ENCODE results near the gene DERL3. TPM values are rescaled to one million over a fixed set of nuclear protein-coding genes. Genes with fewer than 3 reads are reported as not detected.

DERL3 gene
- total and polyA plus RNA-seq, 2 of the 13 experiments (the other 11 are each of a cell fraction or from before 2014, with no cell fraction given) = not detected

DNA sequence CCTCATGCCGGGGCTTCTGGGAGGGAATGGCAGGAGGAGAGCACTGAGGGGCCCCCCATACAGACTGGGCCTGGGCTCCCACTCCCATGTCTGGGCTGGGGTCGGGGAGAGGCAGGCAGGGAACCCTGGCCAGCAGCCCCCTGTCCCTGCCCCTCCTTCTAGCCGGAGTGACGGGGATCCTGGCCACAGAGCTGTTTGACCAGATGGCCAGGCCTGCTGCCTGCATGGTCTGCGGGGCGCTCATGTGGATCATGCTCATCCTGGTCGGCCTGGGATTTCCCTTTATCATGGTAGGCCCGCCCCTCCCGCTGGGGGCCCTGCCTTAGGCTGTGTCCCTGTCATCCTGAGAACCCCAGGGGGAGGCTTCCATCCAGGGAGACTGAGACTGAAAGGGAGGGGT, 45.3 kb upstream of the DERL3 start:
- no peak overlapping the region for H2AFZ ChIP-seq (ENCODE audit: low read length)
- ChIA-PET POLR2A (interaction anchor here (1.3 kb wide), 2 partner anchors 10 to 27 kb away, joined by 4 to 7 read pairs; partner anchors contain the start of genes MIF and SLC2A11), CTCF (ENCODE audit: low intra/inter-chr PET ratio, low total read pairs) (no interaction called here)
- in situ Hi-C loops (cut with HindIII; ENCODE audit: extremely low pct_ligation_motif_present, low pct_unique_long_range_greater_than_20kb) = no loop called here
- intact Hi-C loops (cut with micrococcal nuclease; ENCODE audit: unreplicated experiment) = no loop called here
- H3K27me3 ChIP-seq (ENCODE audit: control insufficient read depth in 1 of 2, insufficient read depth in 2 of 2, low read length in 2 of 2) = no peaks in the 10 kb centered on the region
- no TSS peak for BruUV-seq (replicated peaks)
- H3K4me3 ChIP-seq (replicated peaks in 1 of 3; ENCODE audit: insufficient read depth in 1 of 3, low read depth in 2 of 3, low read length in 3 of 3) = no peak overlapping the region
- DNase-seq (ENCODE audit: low spot score) (no peak), FAIRE-seq (no peak), ATAC-seq (no peak)
- no peaks in the 10 kb centered on the region for H4K20me1 ChIP-seq (ENCODE audit: insufficient read depth, low read length)
- no peak overlapping the region for H3K4me2 ChIP-seq (ENCODE audit: low read depth, low read length)
- peaks cover 40% of the 10 kb centered on the region for H3K4me1 ChIP-seq (ENCODE audit: insufficient read depth, low read length)
- H3K27ac ChIP-seq (ENCODE audit: extremely low read length, insufficient read depth, low read length) = no peak overlapping the region
- H3K9me3 ChIP-seq (ENCODE audit: low read length) = no peaks in the 10 kb centered on the region
- TF ChIP-seq SETDB1 (CRISPR knock-in tag; IDR thresholded peaks at IDR 0.05; ENCODE audit: borderline replicate concordance) (no peak), KAT2B (IDR thresholded peaks at IDR 0.05; ENCODE audit: borderline replicate concordance, low read depth, low read length) (no peak), ZNF33B (CRISPR knock-in tag; IDR thresholded peaks at IDR 0.05) (no peak), CBX5 (CRISPR knock-in tag; IDR thresholded peaks at IDR 0.05; ENCODE audit: borderline replicate concordance) (no peak), CEBPG (CRISPR knock-in tag; IDR thresholded peaks at IDR 0.05) (no peak), NAIF1 (CRISPR knock-in tag; IDR thresholded peaks at IDR 0.05; ENCODE audit: borderline replicate concordance) (no peak), ZNF749 (CRISPR knock-in tag; IDR thresholded peaks at IDR 0.05; ENCODE audit: borderline replicate concordance) (no peak), FOSL2 (CRISPR knock-in tag; IDR thresholded peaks at IDR 0.05) (no peak), SP4 (CRISPR knock-in tag; IDR thresholded peaks at IDR 0.05) (no peak)
- TF ChIP-seq, protein P1, sequence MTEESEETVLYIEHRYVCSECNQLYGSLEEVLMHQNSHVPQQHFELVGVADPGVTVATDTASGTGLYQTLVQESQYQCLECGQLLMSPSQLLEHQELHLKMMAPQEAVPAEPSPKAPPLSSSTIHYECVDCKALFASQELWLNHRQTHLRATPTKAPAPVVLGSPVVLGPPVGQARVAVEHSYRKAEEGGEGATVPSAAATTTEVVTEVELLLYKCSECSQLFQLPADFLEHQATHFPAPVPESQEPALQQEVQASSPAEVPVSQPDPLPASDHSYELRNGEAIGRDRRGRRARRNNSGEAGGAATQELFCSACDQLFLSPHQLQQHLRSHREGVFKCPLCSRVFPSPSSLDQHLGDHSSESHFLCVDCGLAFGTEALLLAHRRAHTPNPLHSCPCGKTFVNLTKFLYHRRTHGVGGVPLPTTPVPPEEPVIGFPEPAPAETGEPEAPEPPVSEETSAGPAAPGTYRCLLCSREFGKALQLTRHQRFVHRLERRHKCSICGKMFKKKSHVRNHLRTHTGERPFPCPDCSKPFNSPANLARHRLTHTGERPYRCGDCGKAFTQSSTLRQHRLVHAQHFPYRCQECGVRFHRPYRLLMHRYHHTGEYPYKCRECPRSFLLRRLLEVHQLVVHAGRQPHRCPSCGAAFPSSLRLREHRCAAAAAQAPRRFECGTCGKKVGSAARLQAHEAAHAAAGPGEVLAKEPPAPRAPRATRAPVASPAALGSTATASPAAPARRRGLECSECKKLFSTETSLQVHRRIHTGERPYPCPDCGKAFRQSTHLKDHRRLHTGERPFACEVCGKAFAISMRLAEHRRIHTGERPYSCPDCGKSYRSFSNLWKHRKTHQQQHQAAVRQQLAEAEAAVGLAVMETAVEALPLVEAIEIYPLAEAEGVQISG (CRISPR knock-in tag; IDR thresholded peaks at IDR 0.05) = no peak
- TF ChIP-seq, protein P2, sequence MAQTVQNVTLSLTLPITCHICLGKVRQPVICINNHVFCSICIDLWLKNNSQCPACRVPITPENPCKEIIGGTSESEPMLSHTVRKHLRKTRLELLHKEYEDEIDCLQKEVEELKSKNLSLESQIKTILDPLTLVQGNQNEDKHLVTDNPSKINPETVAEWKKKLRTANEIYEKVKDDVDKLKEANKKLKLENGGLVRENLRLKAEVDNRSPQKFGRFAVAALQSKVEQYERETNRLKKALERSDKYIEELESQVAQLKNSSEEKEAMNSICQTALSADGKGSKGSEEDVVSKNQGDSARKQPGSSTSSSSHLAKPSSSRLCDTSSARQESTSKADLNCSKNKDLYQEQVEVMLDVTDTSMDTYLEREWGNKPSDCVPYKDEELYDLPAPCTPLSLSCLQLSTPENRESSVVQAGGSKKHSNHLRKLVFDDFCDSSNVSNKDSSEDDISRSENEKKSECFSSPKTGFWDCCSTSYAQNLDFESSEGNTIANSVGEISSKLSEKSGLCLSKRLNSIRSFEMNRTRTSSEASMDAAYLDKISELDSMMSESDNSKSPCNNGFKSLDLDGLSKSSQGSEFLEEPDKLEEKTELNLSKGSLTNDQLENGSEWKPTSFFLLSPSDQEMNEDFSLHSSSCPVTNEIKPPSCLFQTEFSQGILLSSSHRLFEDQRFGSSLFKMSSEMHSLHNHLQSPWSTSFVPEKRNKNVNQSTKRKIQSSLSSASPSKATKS (CRISPR knock-in tag; IDR thresholded peaks at IDR 0.05) = no peak
- peaks cover 2 to 5% of the 10 kb centered on the region in 2 experiments; a peak in 1 of 5 replicates for H3K36me3 ChIP-seq (replicated peaks in 1 of 2; ENCODE audit: control insufficient read depth in 1 of 2, insufficient read depth in 2 of 2, low read length in 2 of 2)
- no peaks in the 10 kb centered on the region for H3K79me2 ChIP-seq (ENCODE audit: insufficient read depth, low read length)
- WGBS (ENCODE audit: low lambda C conversion rate) = 100% methylated on average over 2 of the region's 9 CpGs
- H3K9ac ChIP-seq (ENCODE audit: insufficient read depth, low read depth, low read length) = no peak overlapping the region
